OCI-LY1 (cell line): Measurements from ENCODE around the gene ERCC6L.
"Not testable (repeated sequence)": the region's sequence is repeated elsewhere in the genome, so short reads cannot be mapped to it uniquely, and the experiment has no call there.

Experiments used
- H2AFZ ChIP-seq: fragments of 200-600 bp; sonication (generic), shearing (Covaris generic); 2 replicates; pipeline ENCODE4 v1.6.0; 2014; ENCODE audit warnings: antibody characterized with exemption, mild to moderate bottlenecking, low read length
- H3F3A ChIP-seq: fragments of 200-600 bp; sonication (generic), shearing (Covaris generic); 2 replicates; pipeline ENCODE4 v1.6.0; 2014; ENCODE audit warnings: mild to moderate bottlenecking, antibody characterized with exemption, low read length, moderate library complexity; ENCODE audit not compliant: insufficient read depth
- H3K27ac ChIP-seq: fragments of 200-600 bp; sonication (generic); 2 replicates; pipeline ENCODE4 v1.5.1; 2014; ENCODE audit warnings: low read length, mixed run types, mild to moderate bottlenecking, low read depth; ENCODE audit not compliant: poor library complexity, severe bottlenecking
- H3K27me3 ChIP-seq: fragments of 200-600 bp; sonication (generic); 2 replicates; pipeline ENCODE4 v1.6.0; 2014; ENCODE audit warnings: antibody characterized with exemption, mild to moderate bottlenecking, low read length, moderate library complexity; ENCODE audit not compliant: insufficient read depth
- H3K36me3 ChIP-seq: fragments of 200-600 bp; sonication (generic); 2 replicates; pipeline ENCODE4 v1.6.1; 2014; ENCODE audit warnings: mild to moderate bottlenecking, antibody characterized with exemption, low read length, moderate library complexity, mixed read lengths; ENCODE audit not compliant: insufficient read depth
- H3K4me1 ChIP-seq: fragments of 200-600 bp; sonication (generic); 2 replicates; pipeline ENCODE4 v1.5.1; 2014; ENCODE audit warnings: mild to moderate bottlenecking, low read length, moderate library complexity; ENCODE audit not compliant: insufficient read depth, severe bottlenecking
- H3K4me2 ChIP-seq: fragments of 200-600 bp; sonication (generic), shearing (Covaris generic); 2 replicates; pipeline ENCODE4 v1.6.1; 2014; ENCODE audit warnings: low read length
- H3K4me3 ChIP-seq: fragments of 200-600 bp; sonication (generic); 2 replicates; pipeline ENCODE4 v1.5.1; 2014; ENCODE audit warnings: low read length, low read depth, mild to moderate bottlenecking, mixed read lengths; ENCODE audit not compliant: poor library complexity, severe bottlenecking
- H3K79me2 ChIP-seq: fragments of 200-600 bp; shearing (Covaris generic); 2 replicates; pipeline ENCODE4 v1.6.1; 2016; ENCODE audit warnings: mixed run types, low read length, mixed read lengths; ENCODE audit not compliant: insufficient read depth
- H3K9ac ChIP-seq: fragments of 200-600 bp; sonication (generic), shearing (Covaris generic); 2 replicates; pipeline ENCODE4 v1.6.1; 2014; ENCODE audit warnings: mild to moderate bottlenecking, low read length, mixed read lengths
- H3K9me2 ChIP-seq: fragments of 200-600 bp; sonication (generic), shearing (Covaris generic); 2 replicates; pipeline ENCODE4 v1.6.1; 2014; ENCODE audit warnings: low read depth, mild to moderate bottlenecking, low read length, mixed read lengths
- H3K9me3 ChIP-seq: fragments of 200-600 bp; shearing (Covaris generic); 2 replicates; pipeline ENCODE4 v1.6.1; 2014; ENCODE audit warnings: low read length, mixed read lengths
- H4K20me1 ChIP-seq: fragments of 200-600 bp; sonication (generic), shearing (Covaris generic); 2 replicates; pipeline ENCODE4 v1.6.0; 2016; ENCODE audit warnings: mild to moderate bottlenecking, low read length; ENCODE audit not compliant: insufficient read depth
- EZH2 ChIP-seq: fragments of 200-600 bp; sonication (generic), shearing (Covaris generic); IDR thresholded peaks from 2 replicates; pipeline ENCODE4 v1.8.0; 2017; ENCODE audit warnings: borderline replicate concordance, mixed run types, mild to moderate bottlenecking, antibody characterized with exemption, low read length, moderate library complexity, mixed read lengths
- TF ChIP-seq, protein P1 (sequence below): fragments of 200-600 bp; sonication (generic), shearing (Covaris generic); IDR thresholded peaks from 2 replicates; pipeline ENCODE4 v1.5.1; 2017; ENCODE audit warnings: mild to moderate bottlenecking, antibody characterized with exemption, low read length, moderate library complexity, mixed read lengths

ERCC6L gene

GRCh38 chrX:72236841-72237240, 2.0 kb downstream of the ERCC6L start:
- no peak overlapping the region for H3K9ac ChIP-seq
- H4K20me1 ChIP-seq: no peaks in the 10 kb centered on the region
- no peak overlapping the region for H2AFZ ChIP-seq
- H3F3A ChIP-seq: no peaks in the 10 kb centered on the region
- H3K9me3 ChIP-seq: no peaks in the 10 kb centered on the region
- H3K27ac ChIP-seq: no peak overlapping the region
- no peaks in the 10 kb centered on the region for H3K27me3 ChIP-seq
- TF ChIP-seq EZH2: no peak
- TF ChIP-seq, protein P1, sequence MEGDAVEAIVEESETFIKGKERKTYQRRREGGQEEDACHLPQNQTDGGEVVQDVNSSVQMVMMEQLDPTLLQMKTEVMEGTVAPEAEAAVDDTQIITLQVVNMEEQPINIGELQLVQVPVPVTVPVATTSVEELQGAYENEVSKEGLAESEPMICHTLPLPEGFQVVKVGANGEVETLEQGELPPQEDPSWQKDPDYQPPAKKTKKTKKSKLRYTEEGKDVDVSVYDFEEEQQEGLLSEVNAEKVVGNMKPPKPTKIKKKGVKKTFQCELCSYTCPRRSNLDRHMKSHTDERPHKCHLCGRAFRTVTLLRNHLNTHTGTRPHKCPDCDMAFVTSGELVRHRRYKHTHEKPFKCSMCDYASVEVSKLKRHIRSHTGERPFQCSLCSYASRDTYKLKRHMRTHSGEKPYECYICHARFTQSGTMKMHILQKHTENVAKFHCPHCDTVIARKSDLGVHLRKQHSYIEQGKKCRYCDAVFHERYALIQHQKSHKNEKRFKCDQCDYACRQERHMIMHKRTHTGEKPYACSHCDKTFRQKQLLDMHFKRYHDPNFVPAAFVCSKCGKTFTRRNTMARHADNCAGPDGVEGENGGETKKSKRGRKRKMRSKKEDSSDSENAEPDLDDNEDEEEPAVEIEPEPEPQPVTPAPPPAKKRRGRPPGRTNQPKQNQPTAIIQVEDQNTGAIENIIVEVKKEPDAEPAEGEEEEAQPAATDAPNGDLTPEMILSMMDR: no peak
- no peak overlapping the region for H3K4me3 ChIP-seq
- peaks cover 10% of the 10 kb centered on the region for H3K79me2 ChIP-seq
- no peaks in the 10 kb centered on the region for H3K9me2 ChIP-seq
- peaks cover 11% of the 10 kb centered on the region for H3K36me3 ChIP-seq
- no peak overlapping the region for H3K4me2 ChIP-seq
- peaks cover 11% of the 10 kb centered on the region for H3K4me1 ChIP-seq

DNA sequence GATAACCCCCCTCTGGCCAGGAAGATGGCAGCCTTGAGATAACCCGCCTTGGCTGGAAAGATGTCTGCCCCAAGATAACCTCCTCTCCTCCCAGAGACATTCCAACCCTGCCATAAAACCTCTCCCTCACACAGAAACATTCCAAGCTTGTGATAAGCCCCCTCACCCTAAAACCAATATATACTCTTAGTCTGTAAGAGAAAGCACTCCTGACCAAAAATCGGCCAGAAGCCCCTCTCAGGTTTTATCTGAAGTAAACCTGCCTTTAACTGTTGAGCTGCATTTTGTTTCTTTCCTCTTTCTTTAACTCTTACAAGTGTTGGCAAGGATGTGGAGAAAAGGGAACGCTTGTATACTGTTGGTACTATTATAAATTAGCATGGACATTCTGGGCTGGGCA, 8.5 kb downstream of the ERCC6L start:
- H3K4me2 ChIP-seq: no peak overlapping the region
- no peak overlapping the region for H3K4me3 ChIP-seq
- no peaks in the 10 kb centered on the region for H3K9me2 ChIP-seq
- no peak overlapping the region for H3K9ac ChIP-seq
- TF ChIP-seq, protein P1: no peak
- TF ChIP-seq EZH2: no peak
- no peaks in the 10 kb centered on the region for H3F3A ChIP-seq
- H3K4me1 ChIP-seq: no peaks in the 10 kb centered on the region
- no peaks in the 10 kb centered on the region for H3K27me3 ChIP-seq
- H3K9me3 ChIP-seq: no peaks in the 10 kb centered on the region
- no peak overlapping the region for H3K27ac ChIP-seq
- H3K36me3 ChIP-seq: peaks cover 25% of the 10 kb centered on the region
- H2AFZ ChIP-seq: no peak overlapping the region
- H3K79me2 ChIP-seq: no peaks in the 10 kb centered on the region
- no peaks in the 10 kb centered on the region for H4K20me1 ChIP-seq

- H3K9me2 ChIP-seq, H3K4me3 ChIP-seq, H4K20me1 ChIP-seq, H3K9ac ChIP-seq, H3K27me3 ChIP-seq, H3K27ac ChIP-seq, H3K9me3 ChIP-seq, H3K36me3 ChIP-seq, H2AFZ ChIP-seq, H3K4me2 ChIP-seq, H3K4me1 ChIP-seq, H3F3A ChIP-seq, H3K79me2 ChIP-seq: not testable (repeated sequence)
Measured at GRCh38 chrX:72220375-72220774, 18.5 kb downstream of the ERCC6L start.

DNA sequence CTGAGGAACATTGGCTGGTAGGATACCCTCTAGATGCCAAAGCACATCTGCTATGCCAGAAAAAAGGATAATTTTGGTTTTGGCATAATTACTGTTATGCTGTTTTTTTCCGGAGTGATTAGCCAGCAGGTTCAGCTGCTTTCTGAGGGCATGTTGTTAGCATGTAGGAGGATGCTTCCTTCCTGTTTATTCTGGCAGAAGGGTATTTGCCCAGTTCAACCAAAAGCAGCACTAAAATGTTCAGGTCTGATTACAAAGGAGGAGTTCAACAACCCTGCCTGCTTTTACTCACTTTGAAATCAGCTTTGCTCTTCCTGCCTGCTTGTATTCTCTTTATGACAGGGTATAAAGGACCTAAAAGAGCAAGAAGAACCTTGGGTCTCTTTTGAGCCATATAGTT, 21.9 kb downstream of the ERCC6L start:
- Histone ChIP-seq H3F3A (no peaks in the 10 kb centered on the region), H3K4me1 (no peaks in the 10 kb centered on the region), H3K9ac (no peak overlapping the region), H4K20me1 (no peaks in the 10 kb centered on the region), H3K36me3 (no peaks in the 10 kb centered on the region; the same call in 1 of the 2 replicates), H3K9me2 (no peaks in the 10 kb centered on the region), H2AFZ (no peak overlapping the region), H3K27me3 (no peaks in the 10 kb centered on the region), H3K9me3 (no peaks in the 10 kb centered on the region), H3K79me2 (no peaks in the 10 kb centered on the region), H3K4me2 (no peak overlapping the region), H3K4me3 (no peak overlapping the region), H3K27ac (no peak overlapping the region)
- TF ChIP-seq EZH2: no peak
- TF ChIP-seq, protein P1: no peak
